IMR-90 (cell line): ENCODE measurements around the gene CD300LD. TPM values are rescaled to one million over a fixed set of nuclear protein-coding genes. Genes with fewer than 3 reads are reported as not detected.

Experiments
- polyA plus RNA-seq, 3 experiments: library from polyadenylated mRNA; depleted of rRNA; stranded (reverse); fragments of >200 nt; gene quantifications; 2 replicates each; pipeline ENCODE4 v1.2.3, GENCODE V29; 2012; ENCODE audit warnings: low replicate concordance in 1 of 3
- total RNA-seq: library from RNA; depleted of rRNA; stranded (reverse); fragments of >200 nt; gene quantifications from 2 replicates; pipeline ENCODE4 v1.2.3, GENCODE V29; 2012; rRNA removed

CD300LD gene
- total and polyA plus RNA-seq, 2 of the 4 experiments (the other 2 are of a cell fraction), result not detected

Other genes starting within 250 kb of the CD300LD start
- not detected in 2 replicates for gene BTBD17, start 230.4 kb downstream of the CD300LD start, total RNA-seq
- not detected in 2 replicates for gene BTBD17, start 230.4 kb downstream of the CD300LD start, polyA plus RNA-seq (2012; rRNA removed)
- gene GPR142, start 224.8 kb downstream of the CD300LD start, total RNA-seq, result not detected in 2 replicates
- gene GPR142, start 224.8 kb downstream of the CD300LD start, polyA plus RNA-seq (2012; rRNA removed), result not detected in 2 replicates
- gene GPRC5C, start 160.2 kb downstream of the CD300LD start, total RNA-seq, result not detected in 2 replicates
- not detected in 2 replicates for gene GPRC5C, start 160.2 kb downstream of the CD300LD start, polyA plus RNA-seq (2012; rRNA removed)
- gene CD300A, start 125.6 kb downstream of the CD300LD start, total RNA-seq, result not detected in 2 replicates
- not detected in 2 replicates for gene CD300A, start 125.6 kb downstream of the CD300LD start, polyA plus RNA-seq (2012; rRNA removed)
- not detected in 2 replicates for gene CD300LB, start 60.8 kb downstream of the CD300LD start, total RNA-seq
- not detected in 2 replicates for gene CD300LB, start 60.8 kb downstream of the CD300LD start, polyA plus RNA-seq (2012; rRNA removed)
- gene CD300C, start 46.2 kb downstream of the CD300LD start, total RNA-seq, result not detected in 2 replicates
- not detected in 2 replicates for gene CD300C, start 46.2 kb downstream of the CD300LD start, polyA plus RNA-seq (2012; rRNA removed)
- not detected in 2 replicates for gene CD300H, start 24.8 kb downstream of the CD300LD start, total RNA-seq
- not detected in 2 replicates for gene CD300H, start 24.8 kb downstream of the CD300LD start, polyA plus RNA-seq (2012; rRNA removed)
- gene CD300E, start 31.5 kb upstream of the CD300LD start, total RNA-seq, result not detected in 2 replicates
- not detected in 2 replicates for gene CD300E, start 31.5 kb upstream of the CD300LD start, polyA plus RNA-seq (2012; rRNA removed)
- gene CD300LF, start 120.6 kb upstream of the CD300LD start, total RNA-seq, result not detected in 2 replicates
- not detected in 2 replicates for gene CD300LF, start 120.6 kb upstream of the CD300LD start, polyA plus RNA-seq (2012; rRNA removed)
- gene RAB37, start 145.0 kb upstream of the CD300LD start, total RNA-seq, result not detected in 2 replicates
- gene RAB37, start 145.0 kb upstream of the CD300LD start, polyA plus RNA-seq (2012; rRNA removed), result 0.19 TPM in 1 of 2 replicates, not detected in the other
- 3.3 and 3.8 TPM in 2 replicates for gene NHERF1, start 156.3 kb upstream of the CD300LD start, total RNA-seq
- gene NHERF1, start 156.3 kb upstream of the CD300LD start, polyA plus RNA-seq (2012; rRNA removed), result 11.8 and 14.5 TPM in 2 replicates
- 25.8 and 48.9 TPM in 2 replicates for gene NAT9, start 184.1 kb upstream of the CD300LD start, total RNA-seq
- 60.7 and 62.0 TPM in 2 replicates for gene NAT9, start 184.1 kb upstream of the CD300LD start, polyA plus RNA-seq (2012; rRNA removed)